DOHH2 (cell line): ENCODE results near the gene MYH15.

Experiments
- H3F3A ChIP-seq: fragments of 200-600 bp; sonication (generic), shearing (Covaris generic); 2 replicates; pipeline ENCODE4 v1.6.0; 2016; ENCODE audit warnings: antibody characterized with exemption, mild to moderate bottlenecking; ENCODE audit not compliant: control insufficient read depth, insufficient read depth
- H3K27ac ChIP-seq: fragments of 200-600 bp; sonication (generic); 2 replicates; pipeline ENCODE4 v1.5.1; 2014; ENCODE audit warnings: low read depth, mild to moderate bottlenecking, low read length, moderate library complexity
- H3K27me3 ChIP-seq: fragments of 200-600 bp; sonication (generic); 2 replicates; pipeline ENCODE4 v1.6.1; 2014; ENCODE audit warnings: mild to moderate bottlenecking, low read length, mixed read lengths; ENCODE audit not compliant: control insufficient read depth
- H3K36me3 ChIP-seq: fragments of 200-600 bp; sonication (generic); 2 replicates; pipeline ENCODE4 v1.6.1; 2014; ENCODE audit warnings: mild to moderate bottlenecking, low read length, moderate library complexity, mixed read lengths; ENCODE audit not compliant: control insufficient read depth
- H3K4me1 ChIP-seq: fragments of 200-600 bp; sonication (generic); 2 replicates; pipeline ENCODE4 v1.6.1; 2014; ENCODE audit warnings: mild to moderate bottlenecking, low read length, mixed read lengths; ENCODE audit not compliant: control insufficient read depth
- H3K4me2 ChIP-seq: fragments of 200-600 bp; sonication (generic); 2 replicates; pipeline ENCODE4 v1.6.0; 2014; ENCODE audit warnings: mild to moderate bottlenecking, low read length, moderate library complexity
- H3K4me3 ChIP-seq: fragments of 200-600 bp; sonication (generic); 2 replicates; pipeline ENCODE4 v1.5.1; 2014; ENCODE audit warnings: mild to moderate bottlenecking, low read length, mixed read lengths
- H3K79me2 ChIP-seq: fragments of 200-600 bp; sonication (generic); 2 replicates; pipeline ENCODE4 v1.6.1; 2014; ENCODE audit warnings: mild to moderate bottlenecking, low read length, mixed read lengths; ENCODE audit not compliant: control insufficient read depth
- H3K9me2 ChIP-seq: fragments of 200-600 bp; sonication (generic); replicated peaks from 2 replicates; pipeline ENCODE4 v1.6.1; 2014; ENCODE audit warnings: mild to moderate bottlenecking, low read length, mixed read lengths; ENCODE audit not compliant: control insufficient read depth
- H3K9me3 ChIP-seq: fragments of 200-600 bp; sonication (generic); 2 replicates; pipeline ENCODE4 v1.6.1; 2014; ENCODE audit warnings: antibody characterized with exemption, low read length, mixed read lengths; ENCODE audit not compliant: control insufficient read depth, insufficient read depth
- H4K20me1 ChIP-seq: fragments of 200-600 bp; sonication (generic); 2 replicates; pipeline ENCODE4 v1.6.0; 2014; ENCODE audit warnings: low read depth, mild to moderate bottlenecking, antibody characterized with exemption, low read length, moderate library complexity; ENCODE audit not compliant: control insufficient read depth, insufficient read depth
- CTCF ChIP-seq: fragments of 200-600 bp; sonication (generic); IDR thresholded peaks from one replicate; pipeline ENCODE4 v1.5.1; 2014; ENCODE audit warnings: antibody characterized with exemption, mild to moderate bottlenecking, low read depth, low read length; ENCODE audit not compliant: poor library complexity, severe bottlenecking
- EZH2phosphoT487 ChIP-seq: fragments of 200-600 bp; sonication (generic); IDR thresholded peaks from 2 replicates; pipeline ENCODE4 v1.6.1; 2017; ENCODE audit warnings: borderline replicate concordance, mild to moderate bottlenecking, antibody characterized with exemption, low read length, moderate library complexity, mixed read lengths

The MYH15 gene

GRCh38 chr3:108409800-108410178, 100.6 kb downstream of the MYH15 start:
- Histone ChIP-seq H3K4me2 (no peak overlapping the region), H3K27ac (no peak overlapping the region), H4K20me1 (no peaks in the 10 kb centered on the region), H3K36me3 (no peaks in the 10 kb centered on the region), H3K4me1 (peaks cover 28% of the 10 kb centered on the region), H3K4me3 (no peak overlapping the region), H3K79me2 (no peaks in the 10 kb centered on the region), H3K9me2 (no peaks in the 10 kb centered on the region), H3F3A (no peaks in the 10 kb centered on the region; the same call in 1 of the 2 replicates), H3K27me3 (no peaks in the 10 kb centered on the region), H3K9me3 (no peaks in the 10 kb centered on the region)
- TF ChIP-seq EZH2phosphoT487 (no peak), CTCF (no peak)

- TF ChIP-seq EZH2phosphoT487 (no peak), CTCF (no peak)
- H3K36me3 ChIP-seq = no peaks in the 10 kb centered on the region
- no peaks in the 10 kb centered on the region for H3K9me2 ChIP-seq
- H3K4me1 ChIP-seq = peaks cover 28% of the 10 kb centered on the region
- H3K79me2 ChIP-seq = no peaks in the 10 kb centered on the region
- no peaks in the 10 kb centered on the region for H4K20me1 ChIP-seq
- H3K4me3 ChIP-seq = no peak overlapping the region
- no peaks in the 10 kb centered on the region for H3K9me3 ChIP-seq
- H3F3A ChIP-seq = no peaks in the 10 kb centered on the region; the same call in 1 of the 2 replicates
- H3K4me2 ChIP-seq = no peak overlapping the region
- no peak overlapping the region for H3K27ac ChIP-seq
- no peaks in the 10 kb centered on the region for H3K27me3 ChIP-seq
Measured at GRCh38 chr3:108408883-108409799, 101.3 kb downstream of the MYH15 start.

GRCh38 chr3:108407886-108408285, 102.5 kb downstream of the MYH15 start:
- H3K4me3 ChIP-seq = peak overlapping the region; percentile 17

More at GRCh38 chr3:108407886-108408285, 102.5 kb downstream of the MYH15 start:
- H3K4me2 ChIP-seq = peak overlapping the region; percentile 41
- H3K27ac ChIP-seq = peak overlapping the region; percentile 42
- H3F3A ChIP-seq = no peaks in the 10 kb centered on the region; the same call in 1 of the 2 replicates
- no peaks in the 10 kb centered on the region for H3K79me2 ChIP-seq
- peaks cover 28% of the 10 kb centered on the region for H3K4me1 ChIP-seq
- TF ChIP-seq CTCF (no peak), EZH2phosphoT487 (no peak)
- no peaks in the 10 kb centered on the region for H3K9me3 ChIP-seq
- no peaks in the 10 kb centered on the region for H3K27me3 ChIP-seq
- no peaks in the 10 kb centered on the region for H3K9me2 ChIP-seq
- H4K20me1 ChIP-seq = no peaks in the 10 kb centered on the region
- no peaks in the 10 kb centered on the region for H3K36me3 ChIP-seq
